ENCODE data around the gene PCYT2.

PCYT2 gene

DNA sequence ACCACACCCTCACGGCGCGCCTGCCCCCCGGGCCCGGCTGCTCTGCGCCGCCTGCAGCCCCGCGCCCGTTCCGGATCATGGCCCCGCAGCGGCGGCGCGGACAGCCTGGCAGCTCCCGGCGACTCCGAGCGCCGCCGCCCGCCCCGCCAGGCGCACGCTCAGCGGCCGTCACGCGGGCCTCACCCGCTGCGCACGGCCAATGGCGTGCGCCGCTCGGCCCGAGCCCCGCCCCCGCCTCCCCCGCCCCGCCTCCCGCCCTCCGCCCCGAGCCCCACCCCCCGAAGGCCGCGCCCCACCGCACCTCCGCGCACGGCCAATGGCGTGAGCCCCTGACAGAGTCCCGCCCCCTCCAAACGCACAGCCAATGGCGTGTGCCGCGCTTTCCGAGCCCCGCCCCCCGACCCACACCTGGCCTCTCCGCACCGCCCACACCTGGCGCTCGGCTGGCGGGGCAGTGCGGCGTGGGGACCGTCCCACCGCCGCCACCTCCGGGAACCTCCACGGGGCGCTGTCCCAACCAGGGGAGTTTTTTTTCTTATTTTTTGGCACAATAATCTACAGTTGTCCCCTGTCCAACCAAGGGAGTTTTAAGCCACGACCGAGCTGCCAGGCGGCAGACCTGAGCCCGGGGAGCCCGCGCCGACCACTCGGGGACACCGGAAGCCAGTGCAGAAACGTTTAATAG lies at the start of gene PCYT2:
Gene PCYT2 (minus strand): TSS at position 123 of the 685 bp plus-strand sequence. CDS start 44 bp downstream, at position 79.
- Histone ChIP-seq H3K4me2 (ENCODE audit: low read length) (peak within 1 kb of the TSS; percentile 96), H3K9me3 (ENCODE audit: low read length) (no peaks in the 10 kb centered on the region), H3F3A (ENCODE audit: insufficient read depth, low read length) (no peaks in the 10 kb centered on the region), H3K4me1 (ENCODE audit: insufficient read depth, low read length, severe bottlenecking) (peaks cover 20% of the 10 kb centered on the region), H3K27me3 (ENCODE audit: insufficient read depth, low read length) (no peaks in the 10 kb centered on the region), H3K9ac (ENCODE audit: low read length) (peak within 1 kb of the TSS; percentile 74), H3K9me2 (ENCODE audit: low read depth, low read length) (no peaks in the 10 kb centered on the region), H3K79me2 (ENCODE audit: insufficient read depth, low read length) (no peaks in the 10 kb centered on the region), H3K4me3 (ENCODE audit: low read depth, low read length, poor library complexity, severe bottlenecking) (peak within 1 kb of the TSS; percentile 79), H3K27ac (ENCODE audit: low read depth, low read length, poor library complexity, severe bottlenecking) (peak within 1 kb of the TSS; percentile 1), H3K36me3 (ENCODE audit: insufficient read depth, low read length) (peaks cover 67% of the 10 kb centered on the region), H2AFZ (ENCODE audit: low read length) (no peak within 1 kb of the TSS), H4K20me1 (ENCODE audit: insufficient read depth, low read length) (no peaks in the 10 kb centered on the region)
- TF ChIP-seq, protein P1, sequence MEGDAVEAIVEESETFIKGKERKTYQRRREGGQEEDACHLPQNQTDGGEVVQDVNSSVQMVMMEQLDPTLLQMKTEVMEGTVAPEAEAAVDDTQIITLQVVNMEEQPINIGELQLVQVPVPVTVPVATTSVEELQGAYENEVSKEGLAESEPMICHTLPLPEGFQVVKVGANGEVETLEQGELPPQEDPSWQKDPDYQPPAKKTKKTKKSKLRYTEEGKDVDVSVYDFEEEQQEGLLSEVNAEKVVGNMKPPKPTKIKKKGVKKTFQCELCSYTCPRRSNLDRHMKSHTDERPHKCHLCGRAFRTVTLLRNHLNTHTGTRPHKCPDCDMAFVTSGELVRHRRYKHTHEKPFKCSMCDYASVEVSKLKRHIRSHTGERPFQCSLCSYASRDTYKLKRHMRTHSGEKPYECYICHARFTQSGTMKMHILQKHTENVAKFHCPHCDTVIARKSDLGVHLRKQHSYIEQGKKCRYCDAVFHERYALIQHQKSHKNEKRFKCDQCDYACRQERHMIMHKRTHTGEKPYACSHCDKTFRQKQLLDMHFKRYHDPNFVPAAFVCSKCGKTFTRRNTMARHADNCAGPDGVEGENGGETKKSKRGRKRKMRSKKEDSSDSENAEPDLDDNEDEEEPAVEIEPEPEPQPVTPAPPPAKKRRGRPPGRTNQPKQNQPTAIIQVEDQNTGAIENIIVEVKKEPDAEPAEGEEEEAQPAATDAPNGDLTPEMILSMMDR (IDR thresholded peaks at IDR 0.05; ENCODE audit: low read length): peak; percentile 35; the same call in 1 of the 2 replicates
- no peak for TF ChIP-seq EZH2 (IDR thresholded peaks at IDR 0.05; ENCODE audit: borderline replicate concordance, low read length)

DNA sequence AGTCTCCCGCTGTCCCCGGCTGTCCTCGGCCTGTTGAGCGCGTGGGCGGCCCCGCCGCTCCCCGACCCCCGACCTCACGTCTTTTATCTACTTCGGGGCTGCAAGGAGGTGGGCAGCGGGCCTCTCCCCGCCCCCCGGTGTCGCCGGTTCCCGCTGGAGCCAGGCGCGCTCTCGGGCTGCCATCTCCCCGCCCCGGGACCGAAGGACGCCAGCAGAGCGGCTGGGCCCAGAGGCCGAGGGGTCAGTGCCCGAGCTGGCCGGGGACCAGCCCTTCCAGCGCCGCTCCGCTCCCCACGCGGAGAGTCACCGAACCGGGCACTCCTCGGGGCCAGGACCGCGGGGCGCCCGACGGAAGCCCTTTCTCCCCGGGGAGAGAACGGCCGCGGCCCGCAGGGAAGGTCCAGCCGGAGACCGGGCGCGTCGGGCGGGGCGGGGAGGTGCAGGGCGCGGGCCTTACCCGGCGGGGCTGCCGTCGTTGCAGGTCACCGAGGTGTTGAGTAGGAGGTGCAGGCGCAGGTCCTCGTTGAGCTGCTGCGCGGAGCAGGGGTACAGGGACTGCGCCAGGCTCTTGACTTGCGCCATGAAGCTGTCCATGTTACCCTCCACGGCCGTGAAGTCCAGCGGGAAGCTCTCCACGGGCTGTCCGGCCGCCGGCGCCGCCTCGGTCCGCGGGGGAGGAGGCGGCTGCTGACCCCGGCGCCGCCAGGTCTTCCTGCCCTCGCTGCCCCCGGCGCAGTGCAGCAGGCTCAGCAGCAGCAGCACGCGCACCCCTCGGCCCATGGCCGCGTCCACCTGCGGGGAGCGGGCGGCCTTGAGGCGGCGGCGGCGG lies 49.1 kb upstream of the PCYT2 start:
- no peak overlapping the region for H2AFZ ChIP-seq (ENCODE audit: low read length)
- no peaks in the 10 kb centered on the region for H3K9me3 ChIP-seq (ENCODE audit: low read length)
- TF ChIP-seq, protein P1 (IDR thresholded peaks at IDR 0.05; ENCODE audit: low read length): no peak
- no peak for TF ChIP-seq EZH2 (IDR thresholded peaks at IDR 0.05; ENCODE audit: borderline replicate concordance, low read length)
- no peaks in the 10 kb centered on the region for H3K9me2 ChIP-seq (ENCODE audit: low read depth, low read length)
- H3F3A ChIP-seq (ENCODE audit: insufficient read depth, low read length): no peaks in the 10 kb centered on the region
- H3K9ac ChIP-seq (ENCODE audit: low read length): no peak overlapping the region
- H3K79me2 ChIP-seq (ENCODE audit: insufficient read depth, low read length): no peaks in the 10 kb centered on the region
- peak overlapping the region; percentile 48 for H3K4me3 ChIP-seq (ENCODE audit: low read depth, low read length, poor library complexity, severe bottlenecking)
- no peak overlapping the region for H3K27ac ChIP-seq (ENCODE audit: low read depth, low read length, poor library complexity, severe bottlenecking)
- H3K4me2 ChIP-seq (ENCODE audit: low read length): peak overlapping the region; percentile 67
- peaks cover 30% of the 10 kb centered on the region; the same call in 1 of the 2 replicates for H3K27me3 ChIP-seq (ENCODE audit: insufficient read depth, low read length)
- no peaks in the 10 kb centered on the region for H4K20me1 ChIP-seq (ENCODE audit: insufficient read depth, low read length)
- peaks cover 10% of the 10 kb centered on the region for H3K4me1 ChIP-seq (ENCODE audit: insufficient read depth, low read length, severe bottlenecking)
- no peaks in the 10 kb centered on the region for H3K36me3 ChIP-seq (ENCODE audit: insufficient read depth, low read length)

DNA sequence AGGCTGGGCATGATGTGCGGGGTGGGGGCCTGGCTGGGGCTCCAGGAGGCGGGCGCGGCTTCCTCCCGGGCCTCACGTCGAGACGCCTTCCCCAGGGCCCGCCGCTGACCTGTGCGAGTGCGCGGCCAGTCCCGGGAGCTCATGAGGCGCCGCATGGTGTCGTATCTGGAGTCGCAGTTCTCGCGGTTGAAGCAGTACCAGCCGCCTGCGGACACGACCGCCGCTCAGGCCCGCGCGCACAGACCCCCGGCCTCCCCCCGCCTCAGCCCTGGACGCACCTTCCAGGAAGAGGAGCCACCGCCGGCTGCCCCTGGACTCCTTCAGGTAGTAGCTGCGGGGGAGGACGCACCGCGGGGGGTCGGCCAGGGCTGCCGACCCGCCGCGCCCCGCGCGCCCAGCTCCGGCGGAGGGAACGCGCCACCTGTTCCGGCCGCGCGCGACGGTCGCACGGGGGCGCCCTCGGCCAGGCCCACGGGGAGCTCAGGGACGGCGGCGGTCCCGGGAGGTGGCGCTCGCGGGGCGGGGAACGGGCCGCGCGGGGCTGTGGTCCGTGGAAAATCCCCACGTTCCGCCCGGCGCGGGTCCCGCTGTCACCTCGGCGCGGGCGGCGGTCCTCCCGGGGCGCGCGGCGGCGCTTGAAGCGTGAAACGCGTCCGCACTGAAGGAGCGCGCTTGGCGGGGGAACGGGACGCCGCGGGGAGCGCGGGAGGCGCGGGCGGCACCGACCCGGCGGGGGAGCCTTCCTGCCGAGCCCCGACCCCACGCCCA lies 48.3 kb upstream of the PCYT2 start:
- no peaks in the 10 kb centered on the region for H3K9me3 ChIP-seq (ENCODE audit: low read length)
- peak overlapping the region; percentile 67 for H3K4me2 ChIP-seq (ENCODE audit: low read length)
- peaks cover 27% of the 10 kb centered on the region; the same call in 1 of the 2 replicates for H3K27me3 ChIP-seq (ENCODE audit: insufficient read depth, low read length)
- peaks cover 10% of the 10 kb centered on the region for H3K4me1 ChIP-seq (ENCODE audit: insufficient read depth, low read length, severe bottlenecking)
- no peaks in the 10 kb centered on the region for H4K20me1 ChIP-seq (ENCODE audit: insufficient read depth, low read length)
- no peak overlapping the region for H3K9ac ChIP-seq (ENCODE audit: low read length)
- peak overlapping the region; percentile 48 for H3K4me3 ChIP-seq (ENCODE audit: low read depth, low read length, poor library complexity, severe bottlenecking)
- no peaks in the 10 kb centered on the region for H3K79me2 ChIP-seq (ENCODE audit: insufficient read depth, low read length)
- H3K27ac ChIP-seq (ENCODE audit: low read depth, low read length, poor library complexity, severe bottlenecking): no peak overlapping the region
- H3K9me2 ChIP-seq (ENCODE audit: low read depth, low read length): no peaks in the 10 kb centered on the region
- TF ChIP-seq, protein P1 (IDR thresholded peaks at IDR 0.05; ENCODE audit: low read length): peak; percentile 63
- no peak for TF ChIP-seq EZH2 (IDR thresholded peaks at IDR 0.05; ENCODE audit: borderline replicate concordance, low read length)
- no peaks in the 10 kb centered on the region for H3K36me3 ChIP-seq (ENCODE audit: insufficient read depth, low read length)
- no peak overlapping the region for H2AFZ ChIP-seq (ENCODE audit: low read length)
- H3F3A ChIP-seq (ENCODE audit: insufficient read depth, low read length): no peaks in the 10 kb centered on the region

Data from OCI-LY1 (cell line).